ENCODE measurements around the gene OR6Y1. TPM values are rescaled to one million over a fixed set of nuclear protein-coding genes. Genes with fewer than 3 reads are reported as not detected.

Gene OR6Y1
- total and polyA plus RNA-seq, 2 of the 8 experiments (the other 6 are each of a cell fraction or from before 2014, with no cell fraction given): 0.07 TPM; not detected in 1

DNA sequence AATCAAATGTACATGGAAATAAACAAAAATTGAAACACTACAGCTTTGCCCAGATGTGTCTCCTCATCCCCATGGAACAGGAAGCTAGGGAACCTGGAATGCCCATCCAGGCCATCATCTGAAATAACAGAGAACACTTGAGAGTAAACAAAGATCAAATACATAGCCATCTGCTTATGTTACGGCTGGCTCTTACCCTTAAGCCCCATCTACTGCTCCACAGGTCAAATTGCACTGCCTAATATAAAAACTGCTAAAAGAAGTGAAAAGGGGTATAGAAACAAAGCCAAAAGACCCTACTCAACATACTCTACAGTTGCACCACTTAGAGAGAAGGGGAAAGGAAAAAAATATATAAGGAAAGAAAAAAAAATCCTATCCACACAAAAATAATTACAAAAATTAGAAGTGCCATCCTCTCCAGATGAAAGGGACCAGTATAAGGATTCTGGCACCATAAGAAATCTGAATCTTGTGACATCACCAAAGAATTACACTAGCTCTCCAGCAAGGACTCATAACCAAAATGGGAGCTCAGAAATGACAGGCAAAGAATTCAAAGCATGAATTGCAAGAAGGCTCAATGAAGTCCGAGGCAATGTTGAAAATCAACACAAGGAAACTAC, 26.9 kb downstream of the OR6Y1 start:
- no peak overlapping the region for H2BK120ac ChIP-seq (replicated peaks; ENCODE audit: low read depth, low read length)
- H3K9ac ChIP-seq (replicated peaks in 1 of 4; ENCODE audit: extremely low read depth in 1 of 4, low read depth in 3 of 4, low read length in 3 of 4): no peak overlapping the region
- no peaks in the 10 kb centered on the region for H3K27me3 ChIP-seq (replicated peaks in 1 of 4; ENCODE audit: control insufficient read depth in 3 of 4, extremely low read depth in 1 of 4, insufficient read depth in 3 of 4, low read length in 3 of 4)
- H3K36me3 ChIP-seq (ENCODE audit: control insufficient read depth in 2 of 4, insufficient read depth in 4 of 4, low read length in 3 of 4): no peaks in the 10 kb centered on the region
- no peak overlapping the region for H3K27ac ChIP-seq (ENCODE audit: low read depth, low read length)
- WGBS, 2 experiments (ENCODE audit: extremely low coverage in 1 of 2, insufficient coverage in 1 of 2, insufficient read length in 1 of 2, insufficient replicate concordance in 2 of 2, low coverage in 1 of 2, low lambda C conversion rate in 2 of 2, missing lambda C conversion rate in 1 of 2): 35% methylated on average over 2 of the region's 2 CpGs; no CpG with 5 or more reads in 1 of the 2 experiments
- no peak overlapping the region for H4K91ac ChIP-seq (replicated peaks; ENCODE audit: insufficient read length, low read length)
- no peak overlapping the region for H2BK5ac ChIP-seq (ENCODE audit: low read depth, low read length)
- H2BK15ac ChIP-seq (ENCODE audit: low read length): no peak overlapping the region
- H4K8ac ChIP-seq (ENCODE audit: extremely low read depth, insufficient read depth, low read length): no peak overlapping the region
- CTCF ChIA-PET (ENCODE audit: partially characterized antibody): interaction anchor here (0.7 to 1.7 kb wide), 5 partner anchors 15 to 276 kb away, joined by 3 to 4 read pairs (median 3); no protein-coding TSS in a partner anchor
- DNase-seq (ENCODE audit: low read depth in 1 of 2, low spot score in 2 of 2) (no peak), FAIRE-seq (peak; percentile 68)
- POLR2A ChIA-PET (ENCODE audit: partially characterized antibody): no interaction called here
- H3K79me2 ChIP-seq (ENCODE audit: control insufficient read depth in 1 of 2, insufficient read depth in 2 of 2, low read length in 2 of 2): no peaks in the 10 kb centered on the region
- peak overlapping the region in 1 of 4 experiments; percentile 6; a peak in 1 of 8 replicates for H3K4me3 ChIP-seq (ENCODE audit: extremely low read depth in 1 of 4, insufficient read depth in 2 of 4, low read depth in 3 of 4, low read length in 4 of 4)
- no peak overlapping the region for H3K14ac ChIP-seq (ENCODE audit: insufficient read length)
- H3K79me1 ChIP-seq (ENCODE audit: low read depth, low read length): no peaks in the 10 kb centered on the region
- H4K20me1 ChIP-seq (replicated peaks in 1 of 2; ENCODE audit: control insufficient read depth in 1 of 2, insufficient read depth in 2 of 2, low read length in 2 of 2): no peaks in the 10 kb centered on the region
- no peak overlapping the region for H2BK12ac ChIP-seq (ENCODE audit: low read depth, low read length)
- H3K9me3 ChIP-seq (ENCODE audit: insufficient read depth in 2 of 2, low read depth in 1 of 2, low read length in 1 of 2): no peaks in the 10 kb centered on the region
- H3K4ac ChIP-seq (replicated peaks; ENCODE audit: insufficient read length, low read depth, low read length): no peak overlapping the region
- H3K18ac ChIP-seq (ENCODE audit: extremely low read depth, low read length): no peak overlapping the region
- no peak overlapping the region for H3K23ac ChIP-seq (ENCODE audit: insufficient read length)
- no peak overlapping the region for H2AFZ ChIP-seq (ENCODE audit: low read length)
- no peak overlapping the region for H4K5ac ChIP-seq (ENCODE audit: insufficient read length, low read depth, low read length)
- H3K4me2 ChIP-seq (ENCODE audit: insufficient read depth in 1 of 2, low read depth in 2 of 2, low read length in 2 of 2): no peak overlapping the region
- H2AK5ac ChIP-seq (ENCODE audit: low read depth, low read length): no peak overlapping the region
- no peak overlapping the region for H2BK20ac ChIP-seq (ENCODE audit: low read length)
- no peaks in the 10 kb centered on the region for H3K23me2 ChIP-seq (ENCODE audit: low read depth, low read length)
- H3K56ac ChIP-seq (replicated peaks; ENCODE audit: insufficient read length, low read depth, low read length): no peak overlapping the region
- no peaks in the 10 kb centered on the region for H3K4me1 ChIP-seq (replicated peaks in 1 of 4; ENCODE audit: control insufficient read depth in 3 of 4, insufficient read depth in 4 of 4, low read length in 3 of 4)
- no peak for TF ChIP-seq BACH1 (IDR thresholded peaks at IDR 0.05; ENCODE audit: low read length)
- no peak for TF ChIP-seq KDM5A (IDR thresholded peaks at IDR 0.05; ENCODE audit: low read length)
- TF ChIP-seq, protein P1, sequence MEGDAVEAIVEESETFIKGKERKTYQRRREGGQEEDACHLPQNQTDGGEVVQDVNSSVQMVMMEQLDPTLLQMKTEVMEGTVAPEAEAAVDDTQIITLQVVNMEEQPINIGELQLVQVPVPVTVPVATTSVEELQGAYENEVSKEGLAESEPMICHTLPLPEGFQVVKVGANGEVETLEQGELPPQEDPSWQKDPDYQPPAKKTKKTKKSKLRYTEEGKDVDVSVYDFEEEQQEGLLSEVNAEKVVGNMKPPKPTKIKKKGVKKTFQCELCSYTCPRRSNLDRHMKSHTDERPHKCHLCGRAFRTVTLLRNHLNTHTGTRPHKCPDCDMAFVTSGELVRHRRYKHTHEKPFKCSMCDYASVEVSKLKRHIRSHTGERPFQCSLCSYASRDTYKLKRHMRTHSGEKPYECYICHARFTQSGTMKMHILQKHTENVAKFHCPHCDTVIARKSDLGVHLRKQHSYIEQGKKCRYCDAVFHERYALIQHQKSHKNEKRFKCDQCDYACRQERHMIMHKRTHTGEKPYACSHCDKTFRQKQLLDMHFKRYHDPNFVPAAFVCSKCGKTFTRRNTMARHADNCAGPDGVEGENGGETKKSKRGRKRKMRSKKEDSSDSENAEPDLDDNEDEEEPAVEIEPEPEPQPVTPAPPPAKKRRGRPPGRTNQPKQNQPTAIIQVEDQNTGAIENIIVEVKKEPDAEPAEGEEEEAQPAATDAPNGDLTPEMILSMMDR (IDR thresholded peaks at IDR 0.05; ENCODE audit: control extremely low read depth in 1 of 3, insufficient read depth in 1 of 3, low read depth in 1 of 3, low read length in 3 of 3): peak in 2 of 3 experiments; percentile 27 to 29; a peak in 2 of 4 replicates
- no peak for TF ChIP-seq BRCA1 (IDR thresholded peaks at IDR 0.05; ENCODE audit: low read depth, low read length)
- TF ChIP-seq TEAD4 (IDR thresholded peaks at IDR 0.05; ENCODE audit: low read depth, low read length): no peak
- no peak for TF ChIP-seq TCF12 (IDR thresholded peaks at IDR 0.05; ENCODE audit: low read depth, low read length)
- no peak for TF ChIP-seq SUZ12 (IDR thresholded peaks at IDR 0.05; ENCODE audit: low read length)
- no peak for TF ChIP-seq RXRA (IDR thresholded peaks at IDR 0.05; ENCODE audit: insufficient read depth, low read depth, low read length)
- TF ChIP-seq HDAC6 (IDR thresholded peaks at IDR 0.05; ENCODE audit: low read depth, low read length): no peak
- peak; percentile 50 to 58 for TF ChIP-seq RAD21 (IDR thresholded peaks at IDR 0.05 in 1 of 2, conservative IDR thresholded peaks at IDR 0.05 in 1 of 2; ENCODE audit: low read depth in 2 of 2, low read length in 2 of 2)
- TF ChIP-seq SIRT6 (IDR thresholded peaks at IDR 0.05; ENCODE audit: low read length): no peak
